Left lung (tissue), 10 donors: ENCODE measurements around the gene AQP5. TPM values are rescaled to one million over a fixed set of nuclear protein-coding genes. Genes with fewer than 3 reads are reported as not detected.
A peak's percentile ranks its signal among the peaks of the same experiment; 100 is the strongest.

Experiments used
- ATAC-seq: fragments of 200-7000 bp; cut with Tn5 transposase; one replicate; pipeline ENCODE4 v1.9.1; 2020; ENCODE audit warnings: moderate library complexity
- DNase-seq, 4 donors: peaks; one replicate each; pipeline ENCODE4 v3.0.0-alpha.2; 2013 to 2020
- H3K27ac ChIP-seq, 2 donors: fragments of 200-600 bp; sonication (generic) in 1 of 2; one replicate each; pipeline versions ENCODE4 v1.5.0 to v1.8.0; 2020 to 2021
- H3K27me3 ChIP-seq, 2 donors: fragments of 200-600 bp; sonication (generic) in 1 of 2; one replicate each; pipeline versions ENCODE4 v1.5.0 to v1.8.0; 2020 to 2021
- H3K36me3 ChIP-seq, 2 donors: fragments of 200-600 bp; sonication (generic) in 1 of 2; one replicate each; pipeline versions ENCODE4 v1.5.0 to v1.8.0; 2020 to 2021
- H3K4me1 ChIP-seq, 2 donors: fragments of 200-600 bp; one replicate each; pipeline ENCODE4 v1.8.0; 2021
- H3K4me3 ChIP-seq, 2 donors: fragments of 200-600 bp; sonication (generic) in 1 of 2; one replicate each; pipeline versions ENCODE4 v1.5.0 to v1.8.0; 2020 to 2021; ENCODE audit warnings: mild to moderate bottlenecking in 1 of 2
- H3K9me3 ChIP-seq, 2 donors: fragments of 200-600 bp; sonication (generic) in 1 of 2; one replicate each; pipeline versions ENCODE4 v1.5.0 to v1.8.0; 2020 to 2021
- CTCF ChIP-seq, 2 donors: fragments of 200-600 bp; sonication (generic) in 1 of 2; IDR thresholded peaks; one replicate each; pipeline versions ENCODE4 v1.5.0 to v1.8.0; 2021; ENCODE audit warnings: antibody characterized with exemption in 2 of 2
- intact Hi-C, 2 donors: fragments of 100-400 bp; cut with DNase I; formaldehyde crosslinking; loops; one replicate each; pipeline versions ENCODE4 v1.11.2 to v1.14.2; 2022
- polyA plus RNA-seq, 6 donors: library from polyadenylated mRNA; unstranded; fragments of 120-200 nt; gene quantifications; one replicate each; pipeline ENCODE4 v1.2.1, GENCODE V29; 2013; ENCODE audit not compliant: insufficient read length in 6 of 6
- total RNA-seq, 2 donors: library from RNA; stranded (reverse); fragmentation: NEBNext Ultra II Directional; extraction: Animal tissue kit (Norgen Biotek cat#: 25700); gene quantifications; one replicate each; pipeline ENCODE4 v1.2.1, GENCODE V29; 2021
- donor health status: DM: no; HTN: yes; CAD: no.
- donor health status: DM: no; HTN: no; CAD: no.

Gene AQP5
- total and polyA plus RNA-seq, 8 donors = 3.8 to 10.0 (median 7.1) TPM

DNA sequence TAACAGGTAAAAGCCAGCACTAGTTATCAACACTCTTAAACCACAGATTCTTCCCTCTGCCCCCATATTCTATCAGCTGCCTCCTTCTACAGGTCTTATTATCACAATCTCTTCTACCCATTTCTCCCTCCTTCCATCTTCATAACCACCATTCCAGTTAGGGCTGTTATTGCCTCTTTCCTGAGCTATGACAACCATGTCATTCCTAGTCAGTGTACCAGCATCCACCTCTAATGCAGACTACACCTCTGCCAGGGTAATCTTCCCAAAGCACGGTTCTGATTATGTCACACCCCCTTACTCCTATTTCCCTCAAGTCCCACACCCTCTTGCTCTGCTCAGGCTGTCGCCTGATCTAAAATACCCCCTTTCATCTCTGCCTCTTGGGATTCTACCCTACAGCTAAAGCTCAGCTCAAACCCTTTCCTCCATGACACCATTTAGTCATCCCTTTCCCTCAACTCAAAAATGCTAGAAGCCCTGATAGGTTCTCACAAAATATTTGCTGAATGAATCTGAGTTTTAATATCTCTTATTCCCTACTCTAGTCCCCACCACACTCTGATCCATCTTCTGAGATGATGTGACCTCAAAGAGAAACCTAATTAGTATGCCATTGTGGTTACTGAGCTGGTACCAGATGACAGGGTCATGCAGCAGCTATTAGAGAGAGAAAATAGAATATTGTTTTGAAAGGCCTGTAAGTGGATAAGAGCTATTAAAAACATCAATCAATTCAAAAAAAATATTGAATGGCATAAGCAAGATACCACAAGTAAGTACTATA is 51.9 kb downstream of the AQP5 start:
- H3K27me3 ChIP-seq = no peaks in the 10 kb centered on the region
- DNase-seq (no peak), ATAC-seq (no peak)
- H3K4me3 ChIP-seq = no peak overlapping the region
- no peak overlapping the region for H3K27ac ChIP-seq
- no peaks in the 10 kb centered on the region for H3K9me3 ChIP-seq
- H3K36me3 ChIP-seq = peaks cover 0 to 6% of the 10 kb centered on the region in 2 donors
- intact Hi-C loops = no loop called here
- TF ChIP-seq CTCF (IDR thresholded peaks at IDR 0.05) = no peak
- H3K4me1 ChIP-seq = peaks cover 0 to 20% of the 10 kb centered on the region in 2 donors

DNA sequence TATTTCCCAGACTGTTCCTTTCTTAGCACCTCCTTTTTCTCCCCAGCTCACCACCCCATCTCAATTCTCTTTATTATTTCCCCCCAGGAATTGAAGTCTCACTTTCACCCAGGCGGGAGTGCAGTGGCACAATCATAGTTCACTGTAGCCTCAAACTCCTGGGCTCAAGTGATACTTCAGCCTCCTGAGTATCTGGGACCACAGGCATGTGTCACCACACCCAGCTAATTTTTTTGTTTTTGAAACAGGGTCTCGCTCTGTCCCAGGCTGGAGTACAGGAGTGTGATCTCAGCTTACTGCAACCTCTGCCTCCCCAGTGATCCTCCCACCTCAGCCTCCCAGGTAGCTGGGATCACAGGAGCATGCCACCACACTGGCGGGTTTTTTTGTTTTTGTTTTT is 52.7 kb downstream of the AQP5 start:
- intact Hi-C loops = no loop called here
- no peaks in the 10 kb centered on the region for H3K9me3 ChIP-seq
- H3K27me3 ChIP-seq = no peaks in the 10 kb centered on the region
- DNase-seq (no peak), ATAC-seq (peak; percentile 53)
- H3K4me3 ChIP-seq = no peak overlapping the region
- no peak for TF ChIP-seq CTCF (IDR thresholded peaks at IDR 0.05)
- H3K4me1 ChIP-seq = peaks cover 0 to 20% of the 10 kb centered on the region in 2 donors
- H3K27ac ChIP-seq = no peak overlapping the region
- H3K36me3 ChIP-seq = peaks cover 0 to 6% of the 10 kb centered on the region in 2 donors

Other genes with a start within 250 kb of the AQP5 start
- 100 to 1,000 TPM; 791 to 876 TPM for gene TMBIM6, start 220.3 kb upstream of the AQP5 start, total RNA-seq
- 100 to 1,000 TPM; 422 to 526 (median 469) TPM for gene TMBIM6, start 220.3 kb upstream of the AQP5 start, polyA plus RNA-seq
- 10 to 100 TPM; 28.2 to 29.9 TPM for gene NCKAP5L, start 133.5 kb upstream of the AQP5 start, total RNA-seq
- gene NCKAP5L, start 133.5 kb upstream of the AQP5 start, polyA plus RNA-seq = 10 to 100 TPM; 16.4 to 24.9 (median 19.7) TPM
- gene BCDIN3D, start 118.8 kb upstream of the AQP5 start, total RNA-seq = 1 to 10 TPM; 4.3 to 5.6 TPM
- gene BCDIN3D, start 118.8 kb upstream of the AQP5 start, polyA plus RNA-seq = 1 to 10 TPM; 5.6 to 7.3 (median 5.9) TPM
- 1 to 10 TPM; 1.7 to 1.8 TPM for gene FAIM2, start 58.0 kb upstream of the AQP5 start, total RNA-seq
- gene FAIM2, start 58.0 kb upstream of the AQP5 start, polyA plus RNA-seq = under 1 TPM; 0.27 to 0.78 (median 0.64) TPM
- under 1 TPM in 1 of 2 donors, not detected in 1; 0.42 TPM for gene AQP2, start 11.1 kb upstream of the AQP5 start, total RNA-seq
- 1 to 10 TPM in 2 of 6 donors, under 1 TPM in 4; 0.13 to 2.0 (median 0.40) TPM for gene AQP2, start 11.1 kb upstream of the AQP5 start, polyA plus RNA-seq
- under 1 TPM in 1 of 2 donors, not detected in 1; 0.09 TPM for gene AQP6, start 11.1 kb downstream of the AQP5 start, total RNA-seq
- gene AQP6, start 11.1 kb downstream of the AQP5 start, polyA plus RNA-seq = under 1 TPM; 0.21 to 0.56 (median 0.37) TPM
- 10 to 100 TPM; 20.7 to 35.9 TPM for gene RACGAP1, start 63.6 kb downstream of the AQP5 start, total RNA-seq
- gene RACGAP1, start 63.6 kb downstream of the AQP5 start, polyA plus RNA-seq = 10 to 100 TPM; 38.4 to 79.4 (median 49.6) TPM
- 1 to 10 TPM; 2.1 to 2.9 TPM for gene ASIC1, start 95.7 kb downstream of the AQP5 start, total RNA-seq
- gene ASIC1, start 95.7 kb downstream of the AQP5 start, polyA plus RNA-seq = 10 to 100 TPM in 3 of 6 donors, 1 to 10 TPM in 3; 8.0 to 15.4 (median 9.9) TPM
- gene SMARCD1, start 123.5 kb downstream of the AQP5 start, total RNA-seq = 10 to 100 TPM; 33.1 to 42.0 TPM
- 100 to 1,000 TPM; 133 to 155 (median 141) TPM for gene SMARCD1, start 123.5 kb downstream of the AQP5 start, polyA plus RNA-seq
- gene GPD1, start 142.1 kb downstream of the AQP5 start, total RNA-seq = 1 to 10 TPM; 6.8 to 8.5 TPM
- 1 to 10 TPM in 1 of 6 donors, under 1 TPM in 5; 0.54 to 1.0 (median 0.65) TPM for gene GPD1, start 142.1 kb downstream of the AQP5 start, polyA plus RNA-seq
- 10 to 100 TPM; 46.8 to 77.6 TPM for gene COX14, start 150.4 kb downstream of the AQP5 start, total RNA-seq
- gene COX14, start 150.4 kb downstream of the AQP5 start, polyA plus RNA-seq = 10 to 100 TPM; 30.5 to 41.6 (median 35.2) TPM
- 10 to 100 TPM; 38.1 to 40.1 TPM for gene CERS5, start 205.5 kb downstream of the AQP5 start, total RNA-seq
- 10 to 100 TPM; 54.9 to 76.4 (median 69.8) TPM for gene CERS5, start 205.5 kb downstream of the AQP5 start, polyA plus RNA-seq